AG04449 (cell line): Measurements from ENCODE around the gene GJB5.

Source experiments
- CTCF ChIA-PET: fragments of 350-600 bp; formaldehyde crosslinking; extraction: SDS; loops from one replicate; lab custom pipeline; 2021; ENCODE audit warnings: antibody characterized with exemption; lab: Yijun Ruan, JAX
- POLR2A ChIA-PET: fragments of 400-600, 350-600 bp; formaldehyde crosslinking; extraction: SDS; loops from one replicate; lab custom pipeline; 2020; ENCODE audit warnings: antibody characterized with exemption, inconsistent platforms; lab: Yijun Ruan, JAX
- DNase-seq: peaks from one replicate; pipeline ENCODE4 v3.0.0-alpha.2; 2010; ENCODE audit warnings: low read depth, low spot score
- H3K4me3 ChIP-seq: 2 replicates; pipeline ENCODE4 v1.5.1; 2011; ENCODE audit warnings: low read depth, mild to moderate bottlenecking, control low read depth, low read length
- TF ChIP-seq, protein P1 (sequence below): IDR thresholded peaks from one replicate; pipeline ENCODE4 v1.5.1; 2011; ENCODE audit warnings: mild to moderate bottlenecking, moderate library complexity, low read length, control low read depth, inconsistent platforms; ENCODE audit not compliant: insufficient read depth; ENCODE audit errors: missing control alignments

Gene GJB5

DNA sequence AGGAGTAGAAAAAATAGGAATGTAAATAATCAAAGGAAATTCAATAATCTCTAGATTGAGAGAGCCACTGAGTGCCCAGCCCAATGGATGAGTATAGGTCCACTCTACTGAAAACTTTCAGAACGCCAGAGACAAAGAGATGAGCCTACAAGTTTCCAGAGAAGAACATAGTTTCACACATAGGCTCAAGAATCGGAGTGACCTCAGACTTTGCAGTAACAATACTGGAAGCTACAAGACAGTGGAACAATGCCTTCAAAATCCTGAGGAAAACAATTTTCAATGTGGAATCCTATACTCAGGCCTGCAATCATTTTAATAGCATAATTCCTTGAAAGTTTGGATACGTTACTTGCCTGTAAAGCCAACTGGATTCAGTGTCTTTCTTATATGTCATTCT, 48.9 kb downstream of the GJB5 start:
- POLR2A ChIA-PET, result no interaction called here
- no peak for DNase-seq
- CTCF ChIA-PET, result interaction anchor here (1.2 to 2.7 kb wide), 3 partner anchors 11 to 49 kb away, joined by 3 to 10 read pairs (median 10); no protein-coding TSS in a partner anchor
- TF ChIP-seq, protein P1, sequence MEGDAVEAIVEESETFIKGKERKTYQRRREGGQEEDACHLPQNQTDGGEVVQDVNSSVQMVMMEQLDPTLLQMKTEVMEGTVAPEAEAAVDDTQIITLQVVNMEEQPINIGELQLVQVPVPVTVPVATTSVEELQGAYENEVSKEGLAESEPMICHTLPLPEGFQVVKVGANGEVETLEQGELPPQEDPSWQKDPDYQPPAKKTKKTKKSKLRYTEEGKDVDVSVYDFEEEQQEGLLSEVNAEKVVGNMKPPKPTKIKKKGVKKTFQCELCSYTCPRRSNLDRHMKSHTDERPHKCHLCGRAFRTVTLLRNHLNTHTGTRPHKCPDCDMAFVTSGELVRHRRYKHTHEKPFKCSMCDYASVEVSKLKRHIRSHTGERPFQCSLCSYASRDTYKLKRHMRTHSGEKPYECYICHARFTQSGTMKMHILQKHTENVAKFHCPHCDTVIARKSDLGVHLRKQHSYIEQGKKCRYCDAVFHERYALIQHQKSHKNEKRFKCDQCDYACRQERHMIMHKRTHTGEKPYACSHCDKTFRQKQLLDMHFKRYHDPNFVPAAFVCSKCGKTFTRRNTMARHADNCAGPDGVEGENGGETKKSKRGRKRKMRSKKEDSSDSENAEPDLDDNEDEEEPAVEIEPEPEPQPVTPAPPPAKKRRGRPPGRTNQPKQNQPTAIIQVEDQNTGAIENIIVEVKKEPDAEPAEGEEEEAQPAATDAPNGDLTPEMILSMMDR, result no peak
- no peak overlapping the region for H3K4me3 ChIP-seq

DNA sequence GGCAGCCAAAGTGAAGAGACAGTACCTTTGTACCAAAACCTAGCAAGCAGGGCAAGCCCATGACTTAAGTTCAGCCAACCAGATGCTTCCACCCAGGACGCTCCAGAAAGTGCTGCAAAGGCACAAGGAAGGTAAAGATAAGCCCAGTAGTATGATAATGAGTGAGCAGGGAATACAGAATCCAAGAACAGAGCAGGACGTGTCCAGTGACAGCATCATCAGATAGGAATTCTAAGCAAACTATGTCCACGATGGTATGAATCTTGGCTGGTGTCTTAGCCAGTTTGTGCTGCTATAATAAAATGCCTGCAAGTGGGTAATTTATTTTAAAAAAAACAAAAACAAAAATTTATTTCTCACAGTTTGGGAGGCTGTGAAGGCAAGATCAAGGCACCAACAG, 51.5 kb downstream of the GJB5 start:
- ChIA-PET POLR2A (no interaction called here), CTCF (no interaction called here)
- peak; percentile 14 for DNase-seq
- TF ChIP-seq, protein P1, result no peak
- no peak overlapping the region for H3K4me3 ChIP-seq
